Mesodermal cell (in vitro differentiated cells): ENCODE measurements around the gene RITA1.

Experiments used
- H3K27ac ChIP-seq: 2 replicates; pipeline ENCODE4 v1.7.0; 2013; ENCODE audit warnings: mild to moderate bottlenecking, low read depth, low read length, moderate library complexity; ENCODE audit not compliant: severe bottlenecking
- H3K36me3 ChIP-seq: 2 replicates; pipeline ENCODE4 v1.7.1; 2013; ENCODE audit warnings: mild to moderate bottlenecking, low read length, moderate library complexity; ENCODE audit not compliant: control insufficient read depth, insufficient read depth
- H3K4me1 ChIP-seq: one replicate; pipeline ENCODE4 v1.7.1; 2013; ENCODE audit warnings: mild to moderate bottlenecking, low read length; ENCODE audit not compliant: insufficient read depth, control insufficient read depth, poor library complexity, severe bottlenecking
- H3K4me3 ChIP-seq: 2 replicates; pipeline ENCODE4 v1.7.0; 2013; ENCODE audit warnings: low read length, control low read depth, mild to moderate bottlenecking; ENCODE audit not compliant: insufficient read depth, poor library complexity, severe bottlenecking; ENCODE audit errors: extremely low read depth
- H3K9me3 ChIP-seq: 2 replicates; pipeline ENCODE4 v1.7.1; 2013; ENCODE audit warnings: mild to moderate bottlenecking, low read length, moderate library complexity; ENCODE audit not compliant: control insufficient read depth
- WGBS, 2 experiments: methylation state at CpG; one replicate each; pipeline ENCODE4 v1.1.5; 2013; ENCODE audit warnings: missing lambda C conversion rate in 2 of 2; ENCODE audit not compliant: insufficient coverage in 2 of 2; 5-methylcytosine and 5-hydroxymethylcytosine counted together

The RITA1 gene

DNA sequence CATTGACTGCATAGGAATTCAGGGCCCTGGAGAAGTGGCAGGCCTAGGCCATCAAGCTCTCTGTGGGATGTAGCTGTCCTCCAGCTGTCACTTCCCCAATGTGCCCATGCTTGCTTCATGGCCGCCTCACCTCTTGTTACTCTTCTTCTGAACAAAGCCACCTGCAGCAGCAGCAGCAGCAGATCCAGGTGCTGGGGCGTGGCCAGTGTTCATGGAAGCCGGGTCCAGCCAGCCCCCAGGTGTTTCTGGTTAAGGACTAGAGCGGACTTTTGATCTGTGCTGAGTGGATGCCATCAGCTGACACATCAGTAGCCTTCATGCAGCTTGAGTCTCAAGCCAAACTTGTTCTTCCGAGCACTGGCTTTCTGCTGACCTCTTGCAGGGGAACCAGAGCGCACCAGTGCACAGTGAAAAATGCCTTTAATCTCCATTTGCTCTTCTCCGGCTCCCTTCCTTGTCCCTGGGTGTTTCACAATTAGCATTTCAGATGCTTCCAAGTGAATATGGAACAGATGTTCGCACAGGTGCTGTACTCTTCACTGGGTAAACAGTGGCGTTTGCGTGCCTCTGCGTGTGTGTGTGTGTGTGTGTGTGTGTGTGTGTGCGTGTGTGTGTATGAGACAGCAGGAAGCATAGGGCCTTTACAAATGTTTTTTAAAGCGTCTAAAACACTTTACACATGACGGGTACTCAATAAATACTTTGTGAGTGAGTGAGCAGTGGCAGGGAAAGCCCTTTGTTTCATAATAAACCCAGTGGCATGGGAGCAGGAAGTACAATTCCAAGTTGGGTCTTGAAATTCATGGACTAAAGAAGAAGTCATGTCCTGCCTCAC lies 55.9 kb downstream of the RITA1 start:
- Histone ChIP-seq H3K36me3 (peaks cover 4% of the 10 kb centered on the region), H3K27ac (no peak overlapping the region), H3K4me1 (peaks cover 17% of the 10 kb centered on the region), H3K9me3 (no peaks in the 10 kb centered on the region), H3K4me3 (no peak overlapping the region)
- 89 to 94% methylated on average over 8 to 11 of the region's 14 CpGs for WGBS, 2 experiments
